Kidney (tissue), 14 donors: ENCODE measurements around the gene NKX1-1. TPM values are rescaled to one million over a fixed set of nuclear protein-coding genes. Genes with fewer than 3 reads are reported as not detected.

Experiments
- DNase-seq, 5 donors: peaks; one replicate each; pipeline ENCODE4 v3.0.0-alpha.2; 2013 to 2020
- FAIRE-seq: peaks from 2 replicates; lab custom pipeline; 2012; peaks lifted over from hg19 to GRCh38; lab: Jason Lieb, UNC
- H3K27ac ChIP-seq, 2 donors: one replicate each; pipeline ENCODE4 v1.7.0; 2013; ENCODE audit warnings: low read depth in 2 of 2, low read length in 2 of 2, inconsistent platforms in 1 of 2
- H3K27me3 ChIP-seq: one replicate; pipeline ENCODE4 v1.7.1; 2013; ENCODE audit warnings: low read length, inconsistent platforms; ENCODE audit not compliant: control insufficient read depth, insufficient read depth
- H3K36me3 ChIP-seq, 3 donors: one replicate each; pipeline versions ENCODE4 v1.7.0 to v1.7.1; 2013; ENCODE audit warnings: low read length in 3 of 3, control low read depth in 1 of 3, inconsistent platforms in 1 of 3; ENCODE audit not compliant: insufficient read depth in 3 of 3, control insufficient read depth in 2 of 3
- H3K4me1 ChIP-seq, 3 donors: one replicate each; pipeline versions ENCODE4 v1.7.0 to v1.7.1; 2013; ENCODE audit warnings: low read length in 3 of 3, inconsistent platforms in 1 of 3, low read depth in 1 of 3; ENCODE audit not compliant: control insufficient read depth in 2 of 3, insufficient read depth in 2 of 3
- H3K4me3 ChIP-seq, 3 donors: one replicate each; pipeline versions ENCODE4 v1.7.0 to v1.8.1; 2013; ENCODE audit warnings: low read length in 3 of 3, control low read depth in 1 of 3, inconsistent platforms in 1 of 3
- H3K9ac ChIP-seq, 3 donors: one replicate each; pipeline versions ENCODE4 v1.7.0 to v1.7.1; 2013; ENCODE audit warnings: low read length in 3 of 3, control low read depth in 1 of 3, inconsistent platforms in 1 of 3
- H3K9me3 ChIP-seq, 3 donors: one replicate each; pipeline versions ENCODE4 v1.7.0 to v1.7.1; 2013; ENCODE audit warnings: low read length in 3 of 3, control low read depth in 1 of 3, inconsistent platforms in 1 of 3; ENCODE audit not compliant: control insufficient read depth in 2 of 3, insufficient read depth in 1 of 3
- intact Hi-C: fragments of 100-400 bp; cut with DNase I; formaldehyde crosslinking; loops from one replicate; pipeline ENCODE4 v1.11.1; 2022
- polyA plus RNA-seq: library from polyadenylated mRNA; stranded (reverse); fragments of 350-450 nt; fragmentation: Illumina TruSeq; extraction: RNeasy Lipid Tissue Mini Kit (QIAGEN cat#74804); gene quantifications from one replicate; pipeline ENCODE4 v1.2.3, GENCODE V29; 2014; ENCODE audit warnings: low read depth, low replicate concordance; ENCODE audit not compliant: insufficient read depth
- total RNA-seq: library from RNA; stranded (reverse); fragmentation: NEBNext Ultra II Directional; extraction: Animal tissue kit (Norgen Biotek cat#: 25700); gene quantifications from one replicate; pipeline ENCODE4 v1.2.1, GENCODE V29; 2021
- TF ChIP-seq, protein P1 (sequence below): IDR thresholded peaks from 3 replicates; pipeline ENCODE4 v1.5.1; 2012; ENCODE audit warnings: mild to moderate bottlenecking, moderate library complexity, borderline replicate concordance; ENCODE audit not compliant: insufficient read depth; ENCODE audit errors: extremely low read depth
- donor health status: control.
- donor health status: control.
- donor health status: control.
- donor health status: control.
- donor health status: control.
- donor health status: DM: yes; HTN: yes; CAD: no.
- donor health status: Normal renal cell carcinoma (clear cell type).

NKX1-1 gene
- total and polyA plus RNA-seq, 2 donors from 2014 or later: not detected

GRCh38 chr4:1354983-1355275 is 51.3 kb downstream of the NKX1-1 start:
- Histone ChIP-seq H3K36me3 (peaks cover 0 to 11% (median 5%) of the 10 kb centered on the region in 3 donors), H3K9ac (no peak overlapping the region), H3K27ac (no peak overlapping the region), H3K27me3 (no peaks in the 10 kb centered on the region), H3K4me3 (no peak overlapping the region), H3K4me1 (peaks cover 0 to 9% (median 0%) of the 10 kb centered on the region in 3 donors), H3K9me3 (no peaks in the 10 kb centered on the region)
- peak in 1 of 5 donors; percentile 71 for DNase-seq
- no peak for FAIRE-seq
- TF ChIP-seq, protein P1, sequence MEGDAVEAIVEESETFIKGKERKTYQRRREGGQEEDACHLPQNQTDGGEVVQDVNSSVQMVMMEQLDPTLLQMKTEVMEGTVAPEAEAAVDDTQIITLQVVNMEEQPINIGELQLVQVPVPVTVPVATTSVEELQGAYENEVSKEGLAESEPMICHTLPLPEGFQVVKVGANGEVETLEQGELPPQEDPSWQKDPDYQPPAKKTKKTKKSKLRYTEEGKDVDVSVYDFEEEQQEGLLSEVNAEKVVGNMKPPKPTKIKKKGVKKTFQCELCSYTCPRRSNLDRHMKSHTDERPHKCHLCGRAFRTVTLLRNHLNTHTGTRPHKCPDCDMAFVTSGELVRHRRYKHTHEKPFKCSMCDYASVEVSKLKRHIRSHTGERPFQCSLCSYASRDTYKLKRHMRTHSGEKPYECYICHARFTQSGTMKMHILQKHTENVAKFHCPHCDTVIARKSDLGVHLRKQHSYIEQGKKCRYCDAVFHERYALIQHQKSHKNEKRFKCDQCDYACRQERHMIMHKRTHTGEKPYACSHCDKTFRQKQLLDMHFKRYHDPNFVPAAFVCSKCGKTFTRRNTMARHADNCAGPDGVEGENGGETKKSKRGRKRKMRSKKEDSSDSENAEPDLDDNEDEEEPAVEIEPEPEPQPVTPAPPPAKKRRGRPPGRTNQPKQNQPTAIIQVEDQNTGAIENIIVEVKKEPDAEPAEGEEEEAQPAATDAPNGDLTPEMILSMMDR: no peak
- intact Hi-C loops: loop anchor here (10.0 kb wide), 1 partner anchor 270 kb away; no protein-coding TSS in a partner anchor

DNA sequence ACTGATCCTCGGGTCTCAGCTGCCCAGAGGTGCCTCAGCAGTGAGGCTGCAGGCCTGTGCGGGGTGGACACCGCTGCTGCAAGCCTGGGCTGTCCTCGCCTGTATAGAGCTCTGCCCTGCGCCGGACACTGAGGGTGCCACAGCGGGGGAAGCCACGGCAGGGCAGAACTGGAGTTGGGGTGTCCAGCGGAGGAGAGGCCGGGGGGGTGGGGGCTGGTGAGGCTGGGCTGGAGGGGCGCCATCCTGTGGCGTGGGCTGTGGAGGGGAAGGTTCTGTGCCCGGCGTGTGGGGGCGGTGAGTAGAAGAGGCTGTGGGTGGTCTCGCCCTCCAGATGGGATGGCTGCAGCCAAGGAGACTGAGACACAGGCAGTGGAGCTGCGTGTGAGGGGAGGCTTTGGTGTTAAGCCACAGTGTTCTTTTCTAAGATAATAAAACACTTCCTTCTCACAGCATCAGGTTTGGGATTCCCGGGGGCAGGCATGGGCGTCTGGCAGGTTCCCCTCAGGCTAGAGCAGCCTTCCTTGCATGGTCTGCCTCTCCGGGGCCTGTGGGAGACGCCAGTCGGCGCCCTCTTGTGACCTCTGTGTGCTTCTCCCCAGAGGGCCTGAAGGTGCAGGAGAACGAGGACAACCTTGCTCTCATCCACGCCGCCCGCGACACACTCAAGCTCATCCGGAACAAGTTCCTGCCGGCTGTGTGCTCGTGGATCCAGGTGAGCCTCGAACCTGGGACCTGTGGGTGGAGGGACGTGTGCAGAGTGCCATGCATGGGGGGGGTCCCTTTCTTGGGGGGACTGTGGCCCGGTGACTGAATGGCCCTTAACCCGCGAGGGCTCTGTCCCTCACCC is 51.9 kb downstream of the NKX1-1 start:
- TF ChIP-seq, protein P1: no peak
- no peak overlapping the region for H3K4me3 ChIP-seq
- FAIRE-seq (no peak), DNase-seq (peak in 1 of 5 donors; percentile 69)
- no peak overlapping the region for H3K9ac ChIP-seq
- peaks cover 0 to 11% (median 5%) of the 10 kb centered on the region in 3 donors for H3K36me3 ChIP-seq
- H3K9me3 ChIP-seq: no peaks in the 10 kb centered on the region
- no peaks in the 10 kb centered on the region for H3K27me3 ChIP-seq
- intact Hi-C loops: loop anchor here (10.0 kb wide), 1 partner anchor 270 kb away; no protein-coding TSS in a partner anchor
- peaks cover 0 to 9% (median 0%) of the 10 kb centered on the region in 3 donors for H3K4me1 ChIP-seq
- H3K27ac ChIP-seq: no peak overlapping the region

GRCh38 chr4:1353186-1354055 is 52.8 kb downstream of the NKX1-1 start:
- DNase-seq (peak in 1 of 5 donors; percentile 75), FAIRE-seq (no peak)
- TF ChIP-seq, protein P1: no peak
- Histone ChIP-seq H3K9me3 (no peaks in the 10 kb centered on the region), H3K27me3 (no peaks in the 10 kb centered on the region), H3K4me3 (no peak overlapping the region), H3K27ac (no peak overlapping the region), H3K4me1 (peaks cover 0 to 12% (median 3%) of the 10 kb centered on the region in 3 donors), H3K9ac (no peak overlapping the region), H3K36me3 (peaks cover 0 to 11% (median 5%) of the 10 kb centered on the region in 3 donors)
- intact Hi-C loops: loop anchor here (10.0 kb wide), 1 partner anchor 271 kb away; no protein-coding TSS in a partner anchor

Other genes with a start within 250 kb of the NKX1-1 start
- gene SPON2, start 233.9 kb downstream of the NKX1-1 start, total RNA-seq: 116 TPM
- 16.7 TPM for gene SPON2, start 233.9 kb downstream of the NKX1-1 start, polyA plus RNA-seq
- gene CTBP1, start 157.3 kb downstream of the NKX1-1 start, total RNA-seq: 170 TPM
- 96.1 TPM for gene CTBP1, start 157.3 kb downstream of the NKX1-1 start, polyA plus RNA-seq
- 75.2 TPM for gene MAEA, start 116.6 kb downstream of the NKX1-1 start, total RNA-seq
- 65.0 TPM for gene MAEA, start 116.6 kb downstream of the NKX1-1 start, polyA plus RNA-seq
- 32.5 TPM for gene UVSSA, start 59.2 kb downstream of the NKX1-1 start, total RNA-seq
- gene UVSSA, start 59.2 kb downstream of the NKX1-1 start, polyA plus RNA-seq: 5.2 TPM